ENCODE data around the gene GRIN3B.

DNA sequence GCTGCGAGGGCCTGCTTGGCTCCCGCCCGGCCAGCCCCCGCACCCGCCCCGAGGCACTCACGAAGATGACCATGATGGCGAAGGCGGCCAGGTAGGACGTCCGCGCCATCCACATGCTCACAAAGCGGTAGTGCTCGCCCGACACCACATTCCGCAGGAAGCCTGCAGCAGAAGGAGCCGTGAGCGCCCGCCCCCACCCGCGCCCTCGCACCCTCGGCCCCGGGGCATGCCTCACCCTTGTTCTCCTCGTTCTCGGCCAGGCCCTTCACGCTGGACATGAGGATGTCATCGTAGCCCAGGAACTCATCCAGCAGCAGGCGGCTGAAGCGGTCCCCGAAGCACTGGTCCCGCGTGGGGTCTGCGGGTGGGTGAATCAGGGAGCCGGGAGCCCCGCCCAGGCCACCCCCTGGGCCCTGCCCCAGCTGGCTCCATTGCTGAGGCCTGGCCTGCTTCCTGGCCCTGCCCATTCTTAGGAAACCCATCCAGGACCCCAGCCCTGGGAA is 11.7 kb downstream of the GRIN3B start:
- TF ChIP-seq CTCF (IDR thresholded peaks at IDR 0.05), result no peak
- TF ChIP-seq POLR2A (IDR thresholded peaks at IDR 0.05), result no peak

All from lower leg skin (tissue), 3 donors.